Stimulated activated CD4-positive, alpha-beta T cell treated with anti-CD3 and anti-CD28 coated beads, Interleukin-2, amount 100 ng/mL, for 4 hours (primary cell): ENCODE results near the gene OLFML2A.
"Not testable (repeated sequence)": the region's sequence is repeated elsewhere in the genome, so short reads cannot be mapped to it uniquely, and the experiment has no call there.

Experiments used
- DNase-seq: peaks from one replicate; pipeline ENCODE4 v3.0.0-alpha.2; 2020; ENCODE audit warnings: low read depth

Gene OLFML2A

DNA sequence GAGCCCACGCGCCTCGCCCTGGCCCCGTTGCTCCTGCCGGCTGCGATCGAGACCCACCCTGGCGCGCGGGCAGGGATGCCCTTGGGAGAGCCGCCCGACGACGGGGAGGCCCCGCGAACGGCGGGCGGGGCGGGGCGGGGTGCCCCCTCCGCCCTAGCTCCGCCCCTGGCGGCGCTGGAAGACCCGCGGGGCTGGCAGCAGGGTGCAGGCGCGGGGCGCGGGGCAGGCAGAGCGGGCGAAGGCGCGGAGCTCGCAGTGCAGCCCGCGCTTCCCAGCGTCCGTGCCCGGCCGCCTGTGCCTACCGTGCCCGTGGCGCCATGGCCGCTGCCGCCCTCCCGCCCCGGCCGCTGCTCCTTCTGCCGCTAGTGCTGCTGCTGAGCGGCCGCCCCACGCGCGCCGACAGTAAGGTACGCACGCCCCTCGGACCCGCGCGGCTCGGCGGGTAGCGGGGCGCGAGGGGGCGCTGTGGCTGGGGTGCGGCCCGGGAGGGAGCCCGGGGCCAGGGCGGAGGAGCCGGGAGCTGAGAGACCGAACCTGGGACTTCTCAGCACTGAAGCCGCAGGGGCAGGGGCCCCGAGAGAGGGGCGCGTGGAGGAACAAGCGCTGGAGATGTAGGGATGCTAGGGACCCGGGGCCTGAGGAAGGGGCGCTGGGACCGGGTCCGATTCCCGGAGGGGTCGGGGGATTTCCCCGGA, at the start of gene OLFML2A:
Gene OLFML2A (plus strand): TSS at position 180 of the 695 bp plus-strand sequence. CDS start 138 bp downstream, at position 318.
- DNase-seq = no peak

DNA sequence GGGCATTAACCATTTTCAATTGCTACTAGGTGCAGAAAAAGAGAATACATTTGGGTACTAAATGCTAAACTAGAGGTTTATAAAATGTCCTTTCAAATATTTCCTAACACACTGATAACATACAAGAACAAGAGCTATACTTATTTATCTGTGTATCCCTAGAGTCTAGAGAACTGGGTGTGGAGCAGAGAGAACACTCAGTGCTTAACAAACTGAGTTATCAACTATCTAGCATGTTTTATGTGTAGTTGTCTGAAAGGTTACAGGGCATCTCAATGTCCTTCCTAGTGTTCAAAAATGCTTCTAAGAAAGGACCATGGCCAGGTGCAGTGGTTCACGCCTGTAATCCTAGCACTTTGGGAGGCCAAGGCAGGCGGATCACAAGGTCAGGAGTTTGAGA, 46.2 kb upstream of the OLFML2A start:
- no peak for DNase-seq

DNA sequence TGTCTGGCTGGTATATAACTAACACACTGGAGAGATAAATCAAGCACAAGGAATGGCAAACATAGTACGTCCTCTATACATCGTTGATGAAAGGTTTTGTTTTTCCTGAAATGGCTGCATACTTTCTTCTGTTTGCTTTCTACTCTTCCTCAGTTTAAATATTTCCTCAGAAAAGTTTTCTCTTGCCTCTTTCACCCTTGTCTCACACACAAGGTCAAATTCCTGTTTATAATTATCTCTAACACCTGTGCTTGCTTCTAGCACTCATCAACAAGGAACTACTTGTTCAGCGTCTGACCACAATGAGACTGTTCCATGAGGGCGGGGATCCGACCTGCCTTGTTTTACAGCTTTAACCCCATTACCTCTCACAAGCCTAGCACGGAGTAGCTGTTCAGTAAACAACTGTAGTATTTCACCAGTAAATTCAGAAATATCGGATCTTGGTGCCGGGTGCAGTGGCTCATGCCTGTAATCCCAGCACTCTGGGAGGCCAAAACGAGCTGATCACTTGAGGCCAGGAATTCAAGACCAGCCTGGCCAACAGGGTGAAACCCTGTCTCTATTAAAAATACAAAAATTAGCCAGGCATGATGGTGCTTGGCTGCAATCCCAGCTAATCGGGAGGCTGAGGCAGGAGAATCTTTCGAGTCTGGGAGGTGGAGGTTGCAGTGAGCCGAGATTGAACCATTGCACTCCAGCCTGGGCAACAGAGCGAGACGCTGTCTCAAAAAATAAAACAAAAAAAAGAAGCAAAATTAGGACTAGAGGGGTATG, 42.8 kb upstream of the OLFML2A start:
- DNase-seq = no peak

DNA sequence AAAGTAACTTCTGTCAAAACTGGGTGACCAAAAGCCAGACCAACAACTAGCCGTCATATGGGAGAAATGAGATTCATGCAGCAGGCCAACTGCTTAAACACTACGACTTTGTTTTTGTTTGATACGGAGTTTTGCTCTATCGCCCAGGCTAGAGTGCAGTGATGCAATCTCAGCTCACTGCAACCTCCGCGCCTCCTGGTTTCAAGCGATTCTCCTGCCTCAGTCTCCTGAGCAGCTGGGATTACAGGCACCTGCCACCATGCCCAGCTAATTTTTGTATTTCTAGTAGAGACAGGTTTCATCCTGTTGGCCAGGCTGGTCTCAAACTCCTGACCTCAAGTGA, 42.2 kb upstream of the OLFML2A start:
- DNase-seq = not testable (repeated sequence)

DNA sequence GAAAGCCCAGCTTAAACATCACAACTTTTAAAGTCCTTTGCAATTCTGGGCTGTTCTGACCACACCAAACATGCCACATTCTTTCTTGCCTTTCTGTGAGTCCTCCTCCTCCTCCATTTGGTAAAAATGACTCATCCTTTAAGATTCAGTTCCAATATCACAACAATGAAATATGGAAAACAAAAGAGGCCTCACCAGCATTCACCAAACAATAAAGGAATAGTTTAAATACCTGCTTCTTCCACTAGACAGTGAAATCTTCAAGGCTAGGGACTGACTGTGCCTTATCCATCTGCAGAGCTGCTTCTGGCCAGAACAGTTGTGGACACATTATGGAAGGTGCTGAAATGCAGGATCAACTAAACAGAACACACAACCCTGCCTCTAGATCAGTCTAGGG, 41.8 kb upstream of the OLFML2A start:
- no peak for DNase-seq

DNA sequence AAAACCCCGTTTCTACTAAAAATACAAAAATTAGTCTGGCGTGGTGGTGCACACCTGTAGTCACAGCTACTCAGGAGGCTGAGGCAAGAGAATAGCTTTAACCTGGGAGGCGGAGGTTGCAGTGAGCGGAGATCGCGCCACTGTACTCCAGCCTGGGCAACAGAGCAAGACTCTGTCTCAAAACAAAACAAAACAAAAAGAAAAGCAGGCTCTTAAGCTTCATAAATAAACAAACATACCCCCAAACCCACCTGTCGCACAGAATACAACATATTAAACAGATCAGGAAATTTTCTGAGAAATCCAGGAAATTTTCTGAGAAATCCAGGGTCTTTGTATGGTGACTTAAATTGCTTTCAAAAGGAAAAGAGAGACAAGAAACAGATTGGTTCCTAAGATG, 38.9 kb upstream of the OLFML2A start:
- not testable (repeated sequence) for DNase-seq

DNA sequence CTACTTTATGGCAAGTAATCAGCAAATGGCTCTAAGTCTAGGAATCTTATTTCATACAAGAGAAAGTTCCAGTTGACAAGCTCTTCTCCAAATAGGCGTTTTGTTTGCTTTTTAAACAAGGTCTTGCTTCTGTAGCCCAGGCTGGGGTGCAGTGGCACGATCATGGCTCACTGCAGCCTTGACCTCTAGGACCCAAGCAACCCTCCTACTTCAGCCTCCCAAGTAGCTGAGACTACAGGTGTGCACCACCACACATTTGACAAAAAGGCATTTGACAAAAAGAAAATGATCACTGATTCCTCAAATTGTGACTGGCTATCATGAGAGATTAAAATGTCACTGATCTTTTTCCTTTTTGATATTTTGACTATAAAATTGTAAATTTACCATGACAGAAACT, 37.6 kb upstream of the OLFML2A start:
- no peak for DNase-seq

DNA sequence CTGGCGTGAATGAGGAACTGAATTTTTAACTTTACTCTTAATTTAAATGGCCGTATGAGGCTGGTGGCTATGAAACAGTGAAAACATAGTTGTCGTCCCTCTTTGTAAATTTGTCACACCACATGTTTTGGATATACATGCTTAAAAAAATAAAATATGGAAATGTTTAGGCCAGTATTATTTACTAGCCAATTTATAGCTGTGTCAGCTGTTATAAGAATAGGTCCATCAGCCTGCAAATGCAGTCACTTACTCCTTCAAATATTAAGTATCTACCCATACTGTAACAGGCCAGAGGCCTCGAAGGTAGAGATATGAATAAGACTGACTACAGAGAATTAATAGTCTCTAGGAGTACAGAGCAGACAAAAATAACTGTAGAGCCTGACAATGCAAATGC, 35.8 kb upstream of the OLFML2A start:
- DNase-seq = no peak

DNA sequence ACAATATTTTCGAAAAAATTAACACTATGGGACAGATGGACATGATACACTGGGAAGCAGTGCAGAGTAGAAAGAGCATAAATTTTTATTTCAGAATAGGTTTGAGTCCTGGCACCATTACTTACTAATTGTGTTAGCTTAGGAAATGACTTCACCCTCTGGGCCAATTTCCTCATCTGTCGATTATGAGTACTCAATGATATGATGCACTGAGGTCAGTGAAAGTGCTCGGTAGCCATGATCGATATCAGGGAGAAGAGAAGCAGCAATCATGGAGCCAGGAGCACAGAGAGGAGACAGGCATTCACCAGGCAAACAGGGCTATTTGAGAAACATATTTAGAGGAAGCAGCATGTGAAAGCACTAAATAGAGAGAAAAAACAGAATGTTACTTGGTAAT, 35.3 kb upstream of the OLFML2A start:
- no peak for DNase-seq

DNA sequence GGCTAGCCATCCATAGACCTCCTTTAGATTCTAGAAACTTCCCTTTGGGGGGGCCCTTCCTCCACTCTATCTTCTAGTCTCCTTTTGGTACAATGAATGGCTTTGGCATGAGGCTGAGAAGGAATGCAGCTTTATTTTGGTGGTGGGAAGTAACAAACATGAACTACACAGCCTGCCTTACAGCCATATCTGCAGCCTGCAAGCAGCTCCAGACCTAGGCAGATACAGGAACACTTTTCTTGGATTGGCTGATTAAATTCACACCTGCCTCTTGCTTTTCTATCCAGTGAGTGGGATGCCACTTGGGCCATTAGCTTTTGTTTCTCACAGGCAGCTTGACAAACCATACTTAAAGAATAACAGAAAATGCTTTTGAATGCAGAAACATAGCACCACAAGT, 34.0 kb upstream of the OLFML2A start:
- DNase-seq = no peak

DNA sequence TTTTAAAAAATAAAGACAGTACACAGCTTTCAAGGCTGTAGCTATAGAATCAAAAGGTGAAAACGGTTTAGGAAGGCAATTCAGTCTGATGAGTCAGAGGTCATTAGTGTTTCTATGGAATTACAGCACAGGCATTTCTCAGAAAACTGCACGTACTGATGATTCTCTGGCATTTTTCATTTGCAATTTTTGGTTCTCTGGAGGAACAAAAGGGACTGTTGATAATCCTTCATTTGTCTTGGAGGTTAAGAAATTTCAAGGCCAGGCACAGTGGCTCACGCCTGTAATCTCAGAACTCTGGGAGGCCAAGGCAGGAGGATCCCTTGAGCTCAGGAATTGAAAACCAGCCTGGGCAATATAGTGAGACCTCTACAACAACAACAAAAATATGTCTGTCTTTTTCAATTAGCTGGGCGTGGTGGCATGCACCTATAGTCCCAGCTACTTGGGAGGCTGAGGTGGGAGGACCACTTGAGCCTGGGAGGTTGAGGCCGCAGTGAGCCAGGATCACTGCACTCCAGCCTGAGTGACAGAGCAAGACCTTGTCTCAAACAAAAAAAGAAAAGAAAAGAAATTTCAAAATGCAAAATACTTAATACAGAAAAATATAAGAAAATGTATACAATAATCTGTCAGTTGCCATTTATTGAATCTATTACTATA, 33.1 kb upstream of the OLFML2A start:
- no peak for DNase-seq

DNA sequence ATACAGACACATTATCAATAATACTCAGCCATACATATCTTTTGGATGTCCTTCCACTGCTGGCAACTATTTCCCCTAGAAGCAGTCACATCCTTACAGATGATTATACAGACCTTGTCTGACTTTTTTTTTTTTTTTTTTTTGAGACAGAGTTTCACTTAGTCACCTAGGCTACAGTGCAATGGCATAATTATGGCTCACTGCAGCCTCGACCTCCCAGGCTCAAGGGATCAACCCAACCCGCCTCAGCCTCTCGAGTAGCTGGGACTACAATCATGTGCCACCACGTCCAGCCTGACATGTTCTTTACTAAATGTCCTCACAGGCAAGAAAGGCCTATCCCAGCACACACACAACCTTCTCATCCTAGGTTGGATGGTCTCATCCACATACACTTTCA, 29.9 kb upstream of the OLFML2A start:
- DNase-seq = no peak

DNA sequence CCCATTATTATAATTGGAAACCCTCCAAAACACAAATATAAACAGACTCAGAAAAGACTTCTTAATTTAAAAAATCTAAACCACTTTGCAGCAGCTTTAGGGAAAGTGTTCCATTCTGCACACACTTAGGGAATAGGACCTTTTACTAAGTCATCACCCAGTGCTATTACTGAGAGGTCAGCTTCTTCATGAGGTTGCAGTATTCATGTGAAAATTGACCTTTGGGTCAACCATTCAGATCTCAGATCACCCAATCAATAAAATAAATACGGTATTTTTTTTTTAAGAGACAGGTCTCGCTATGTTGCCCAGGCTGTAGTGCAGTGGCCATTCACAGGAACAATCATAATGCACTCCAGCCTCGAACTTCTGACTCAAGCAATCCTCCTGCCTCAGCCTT, 27.6 kb upstream of the OLFML2A start:
- no peak for DNase-seq

DNA sequence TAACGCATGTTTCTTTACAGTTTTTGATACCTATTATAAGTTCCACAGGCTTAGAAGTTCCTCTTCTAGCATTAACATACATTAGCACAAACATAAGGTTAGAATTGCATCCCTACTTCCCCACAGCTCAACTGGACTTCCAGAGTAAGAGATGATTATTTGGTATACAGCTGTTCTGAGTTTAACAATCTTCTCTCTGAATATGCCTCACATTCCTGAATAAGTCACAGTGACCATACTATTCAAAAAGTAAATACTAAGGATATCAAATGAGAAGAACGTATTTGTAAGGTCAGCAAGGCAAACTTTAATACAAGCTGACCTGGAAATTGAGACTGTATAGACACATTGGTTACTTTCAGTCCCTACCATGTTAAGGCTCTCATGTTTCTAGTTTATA, 27.2 kb upstream of the OLFML2A start:
- DNase-seq = no peak

DNA sequence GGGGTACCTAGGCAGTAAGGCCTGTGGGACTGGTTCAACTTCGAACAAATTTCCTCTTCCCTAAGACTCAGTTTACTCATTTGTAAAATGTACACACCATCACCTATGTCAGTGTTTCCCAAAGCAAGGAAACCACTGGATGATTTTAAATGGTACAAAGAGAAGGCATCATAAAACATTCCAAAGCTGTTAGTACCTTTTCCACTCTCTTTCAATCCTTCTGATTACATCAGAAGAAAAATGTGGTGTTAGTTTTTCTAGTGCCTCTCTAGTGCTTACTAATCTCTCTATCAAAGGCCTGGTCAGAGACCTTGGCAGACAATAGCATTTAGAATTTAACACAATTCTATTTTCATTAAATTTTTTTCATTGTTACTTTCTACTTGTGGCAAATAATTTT, 24.0 kb upstream of the OLFML2A start:
- no peak for DNase-seq

DNA sequence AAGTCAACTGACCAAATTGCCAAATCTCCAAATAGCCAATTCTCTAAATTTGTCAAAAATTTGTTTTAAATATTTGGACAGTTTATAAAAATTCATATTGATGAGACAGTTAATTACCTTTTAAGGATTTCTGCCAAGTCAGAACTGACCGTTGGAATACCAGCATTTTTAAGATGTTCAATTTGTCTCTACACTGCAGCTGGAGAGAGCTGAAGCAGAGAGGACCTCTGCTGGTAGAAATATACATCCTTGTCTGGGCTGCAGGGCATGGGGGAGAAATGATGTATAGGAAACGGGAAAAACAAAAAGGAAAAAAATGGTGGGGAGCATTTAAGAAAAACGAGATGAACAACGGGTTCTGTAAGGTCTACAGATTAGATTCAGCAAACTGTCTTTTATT, 22.6 kb upstream of the OLFML2A start:
- DNase-seq = no peak

DNA sequence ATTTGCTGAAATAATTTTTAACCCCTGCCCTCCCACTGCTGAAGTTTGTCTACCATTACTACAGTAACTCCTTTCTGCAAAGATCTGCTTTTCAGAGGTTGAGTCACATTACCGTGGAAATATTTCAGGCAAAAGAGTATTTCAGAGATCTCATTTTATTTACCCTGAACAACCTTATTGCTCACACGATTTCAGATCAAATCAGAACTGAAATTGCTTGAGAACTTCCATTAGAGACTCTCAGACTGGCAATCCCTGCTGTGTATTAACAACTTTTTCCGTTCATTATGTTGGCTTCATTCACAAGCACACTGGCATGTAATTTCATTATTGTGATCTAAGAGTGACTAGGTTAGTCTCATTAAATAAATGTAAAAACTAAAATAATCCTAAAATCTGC, 21.9 kb upstream of the OLFML2A start:
- DNase-seq = no peak

DNA sequence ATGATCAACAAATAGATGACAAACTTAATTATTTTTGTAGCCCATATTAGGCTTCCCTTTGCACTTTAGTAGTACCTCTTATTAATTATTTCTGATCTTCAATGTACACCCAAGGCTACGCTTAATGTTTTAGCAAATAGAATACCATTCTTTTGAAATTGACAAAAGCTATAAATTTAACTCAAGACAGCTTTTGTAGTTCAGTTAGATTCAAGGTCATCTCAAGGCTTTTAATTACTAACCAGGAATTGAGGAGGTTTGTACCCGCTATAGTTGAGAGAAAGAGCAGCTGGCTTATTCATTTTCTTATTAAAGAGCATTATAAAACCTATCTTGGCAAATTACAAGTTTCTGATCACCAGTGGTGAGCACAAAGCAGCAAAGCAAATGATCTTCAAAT, 20.9 kb upstream of the OLFML2A start:
- no peak for DNase-seq

DNA sequence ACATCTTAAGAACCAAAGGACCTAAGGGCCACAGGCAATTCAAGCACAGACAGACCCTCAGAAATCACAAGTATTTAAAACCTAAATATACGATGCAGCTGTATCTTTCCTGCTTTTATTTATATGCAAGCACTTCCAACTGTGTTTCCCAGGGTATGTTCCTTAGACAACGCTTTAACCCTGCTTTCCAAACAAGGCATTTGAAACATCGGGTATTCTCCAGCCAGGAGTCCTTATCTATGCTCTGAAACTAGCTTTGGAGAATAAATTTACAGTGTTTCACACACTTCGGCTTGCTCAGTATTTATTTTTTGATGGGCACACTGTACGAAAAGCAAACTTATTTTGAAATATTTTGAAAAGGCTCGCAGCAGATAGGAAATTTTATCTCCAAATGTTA, 19.3 kb upstream of the OLFML2A start:
- no peak for DNase-seq

DNA sequence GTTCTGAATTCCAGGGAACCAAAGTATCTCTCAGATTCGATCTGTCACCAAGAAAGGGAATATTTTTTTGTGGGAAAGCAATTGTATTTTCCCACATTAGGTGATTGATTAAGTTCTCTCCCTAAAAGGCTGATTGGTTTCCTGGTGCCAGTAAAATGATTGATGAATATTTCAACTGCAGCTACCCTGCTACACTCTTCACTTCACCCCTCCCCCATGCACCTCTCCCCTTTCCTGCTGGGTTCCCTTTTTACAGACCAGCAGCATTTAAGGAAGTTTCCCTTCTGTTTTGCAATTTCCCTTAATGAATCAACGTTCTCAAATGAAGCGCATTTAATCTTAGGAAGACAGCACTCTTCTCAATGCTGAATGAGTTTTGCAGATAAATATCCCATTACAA, 18.9 kb upstream of the OLFML2A start:
- no peak for DNase-seq

DNA sequence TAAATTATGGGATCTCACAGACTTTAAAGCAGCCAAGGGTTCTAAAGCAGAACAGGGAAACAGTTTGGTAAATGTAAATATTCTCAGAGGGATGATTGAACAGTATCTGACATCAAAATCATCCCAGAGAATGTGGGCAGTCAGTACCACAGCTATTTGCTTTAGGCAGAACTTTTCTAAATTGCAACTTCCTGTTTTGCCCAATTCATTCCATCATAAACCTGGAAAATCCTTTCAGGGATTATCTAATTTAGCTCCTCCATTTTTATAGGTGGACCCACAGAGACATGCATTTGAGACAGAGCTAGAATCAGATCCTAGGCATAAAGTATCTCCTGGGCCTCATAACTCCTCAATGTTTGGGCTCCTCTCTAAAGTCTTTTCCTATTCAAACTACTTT, 18.2 kb upstream of the OLFML2A start:
- no peak for DNase-seq

DNA sequence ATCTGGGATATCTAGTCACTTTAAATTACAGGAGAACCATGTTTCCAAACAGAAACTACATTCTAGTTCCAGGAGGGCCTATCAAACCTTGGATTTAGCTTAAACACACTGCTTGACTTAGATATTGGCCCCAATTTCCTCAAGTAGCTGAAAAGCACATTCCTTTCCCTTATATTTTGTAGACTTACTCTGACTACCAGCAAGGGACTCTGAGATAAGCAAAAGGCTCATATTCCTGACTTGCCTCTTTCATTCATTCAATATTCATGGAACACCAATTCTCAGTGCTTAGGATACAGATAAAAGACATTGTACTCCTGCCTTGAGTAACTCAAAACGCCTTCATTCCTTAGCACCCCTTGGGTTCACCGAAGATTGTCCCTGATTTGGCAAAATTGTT, 17.6 kb upstream of the OLFML2A start:
- no peak for DNase-seq

DNA sequence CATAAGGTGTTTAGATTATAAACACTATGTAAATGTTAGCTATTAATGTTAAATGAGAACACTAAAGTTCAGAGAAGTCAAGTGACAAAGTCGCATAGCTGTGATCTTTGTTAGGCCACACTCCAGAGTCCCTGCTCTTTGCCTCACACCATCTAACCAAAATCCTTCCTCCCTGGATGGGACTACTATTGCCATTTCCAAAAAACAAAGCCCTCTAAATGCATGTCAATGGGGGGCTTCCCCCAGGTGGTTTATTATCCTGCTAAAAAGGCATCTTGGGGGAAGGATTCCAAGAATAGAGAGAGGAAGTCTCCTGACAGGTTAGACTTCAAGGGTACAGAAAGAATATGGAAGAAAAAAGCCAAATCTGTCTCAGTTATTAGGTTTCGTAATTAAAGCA, 16.2 kb upstream of the OLFML2A start:
- DNase-seq = no peak
